ENCODE results near the gene KIF26B.
A peak's percentile ranks its signal among the peaks of the same experiment; 100 is the strongest.

KIF26B gene

DNA sequence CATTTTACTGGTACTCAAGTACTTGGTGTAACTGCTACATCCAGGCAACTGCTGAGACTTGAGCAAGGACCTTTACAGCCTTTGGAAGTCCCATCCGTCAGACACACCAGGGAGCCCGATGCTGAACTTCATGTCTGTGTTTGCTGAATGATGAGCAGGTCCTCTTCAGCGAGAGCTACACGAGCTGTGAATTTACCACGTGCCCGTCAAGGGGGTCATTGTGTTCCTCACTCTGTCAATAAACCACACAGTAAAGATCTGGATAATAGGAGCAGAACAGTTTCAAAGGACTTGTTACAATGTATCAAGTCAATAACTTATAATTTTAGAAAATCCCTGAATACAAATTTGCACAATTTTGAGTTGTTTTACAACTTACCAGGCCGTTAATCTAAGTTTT, 427.2 kb downstream of the KIF26B start:
- no peak for DNase-seq

DNA sequence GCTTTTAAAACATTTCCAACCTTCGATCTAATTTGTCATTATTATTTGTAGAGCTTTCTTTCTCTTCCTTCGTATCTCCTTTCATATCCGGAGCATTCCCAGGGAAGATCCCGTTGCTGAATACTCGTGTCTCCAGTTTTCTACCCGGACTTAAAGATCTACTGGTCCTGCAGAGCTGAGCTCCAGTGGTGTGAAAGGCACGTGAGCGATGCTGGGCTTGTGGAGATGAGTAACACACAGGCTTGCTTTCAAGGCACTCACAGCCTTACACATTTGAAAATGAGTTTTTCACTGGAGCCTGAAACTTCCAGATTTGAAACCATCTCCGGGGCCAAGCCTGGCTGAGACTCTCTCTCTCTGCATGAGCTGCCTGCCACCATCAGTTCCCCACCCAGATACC, 428.3 kb downstream of the KIF26B start:
- DNase-seq: no peak

DNA sequence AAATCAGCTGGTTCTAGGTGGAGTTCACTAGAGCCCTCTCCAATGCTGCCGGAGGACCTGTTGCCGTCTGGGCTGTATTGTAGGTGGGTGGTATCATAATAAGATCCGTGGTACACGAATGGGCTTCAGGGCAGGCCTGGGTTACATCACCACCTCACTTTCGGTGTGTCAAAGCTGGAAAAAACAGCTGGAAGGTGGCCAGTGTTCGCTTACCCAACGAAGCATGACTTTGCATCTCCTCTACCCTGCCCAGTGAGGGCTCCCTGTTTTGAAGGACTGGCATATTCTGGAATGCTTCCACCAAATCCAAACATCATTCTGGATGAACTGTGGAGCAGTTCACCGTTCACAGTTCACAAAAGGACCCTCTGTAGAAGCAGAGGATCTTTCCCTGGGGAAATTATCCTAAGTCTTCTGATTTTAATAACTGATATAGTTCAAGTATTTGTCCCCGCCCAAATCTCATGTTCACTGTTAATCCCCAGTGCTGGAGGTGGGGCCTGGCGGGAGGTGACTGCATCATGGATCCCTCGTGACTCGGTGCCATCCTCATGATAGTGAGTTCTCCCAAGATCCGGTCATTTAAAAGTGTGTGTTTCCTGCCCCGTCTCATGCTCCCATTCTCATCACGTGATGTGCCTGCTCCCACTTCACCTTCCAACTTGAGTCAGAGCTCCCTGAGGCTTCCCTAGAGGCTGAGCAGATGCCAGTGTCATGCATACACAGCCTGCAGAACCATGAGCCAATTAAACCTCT, 429.0 kb downstream of the KIF26B start:
- DNase-seq: peak; percentile 29

GRCh38 chr1:245585252-245585959, 430.6 kb downstream of the KIF26B start:
- DNase-seq: peak; percentile 94

DNA sequence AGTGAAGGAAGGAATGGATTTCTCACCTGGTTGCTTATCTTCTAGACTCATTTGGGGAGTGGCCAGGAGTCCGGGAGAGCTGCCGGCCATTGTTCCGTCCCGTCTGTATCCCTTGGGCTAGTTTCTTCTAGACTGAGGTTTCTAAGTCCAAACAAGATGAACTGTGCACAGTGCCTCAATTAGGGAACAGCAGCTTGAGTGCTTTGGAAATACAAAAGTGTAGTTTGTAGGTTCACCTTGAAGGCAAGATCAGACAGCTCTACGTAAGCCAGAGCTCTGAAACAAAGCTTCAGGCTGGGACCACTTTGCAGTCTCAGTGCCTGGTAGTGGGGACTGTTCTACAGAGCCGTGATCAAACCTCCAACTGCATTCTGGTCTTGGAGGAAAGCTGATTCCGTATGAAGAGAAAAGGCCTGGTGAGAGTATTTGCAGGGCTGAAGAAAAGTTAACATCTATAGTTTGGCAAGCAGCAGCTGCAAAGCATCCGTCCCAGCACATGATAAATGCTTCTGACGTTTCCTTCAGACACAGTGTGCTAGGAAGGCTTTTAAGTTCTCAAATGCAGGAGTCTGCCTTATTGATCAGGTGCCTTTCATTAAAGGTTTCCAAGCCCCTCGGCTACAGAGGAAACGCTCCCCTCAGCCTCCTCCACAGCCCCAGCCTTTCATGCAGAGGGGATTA, 432.8 kb downstream of the KIF26B start:
- no peak for DNase-seq

GRCh38 chr1:245588116-245588639, 433.4 kb downstream of the KIF26B start:
- no peak for DNase-seq

GRCh38 chr1:245589316-245589715, 434.5 kb downstream of the KIF26B start:
- no peak for DNase-seq

DNA sequence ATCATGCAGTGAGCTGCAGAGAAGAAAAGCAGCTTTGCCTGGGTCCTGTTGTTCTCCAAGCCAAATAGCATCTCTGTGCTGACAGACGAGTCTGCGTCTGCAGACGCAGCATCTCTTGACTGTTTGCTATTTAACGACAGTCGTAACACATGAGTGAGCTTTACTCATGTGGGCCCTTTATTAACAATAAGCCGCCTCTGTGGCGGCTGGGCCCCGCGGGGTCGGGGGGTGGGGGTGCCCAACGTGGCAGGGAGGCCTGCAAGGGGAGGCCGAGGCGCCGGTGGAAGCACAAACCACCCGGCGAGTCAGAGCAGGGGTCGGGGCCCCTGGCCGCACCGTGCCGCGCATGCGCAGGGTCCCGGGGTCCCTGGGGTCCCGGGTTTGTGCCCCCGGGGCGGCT, 435.1 kb downstream of the KIF26B start:
- no peak for DNase-seq

DNA sequence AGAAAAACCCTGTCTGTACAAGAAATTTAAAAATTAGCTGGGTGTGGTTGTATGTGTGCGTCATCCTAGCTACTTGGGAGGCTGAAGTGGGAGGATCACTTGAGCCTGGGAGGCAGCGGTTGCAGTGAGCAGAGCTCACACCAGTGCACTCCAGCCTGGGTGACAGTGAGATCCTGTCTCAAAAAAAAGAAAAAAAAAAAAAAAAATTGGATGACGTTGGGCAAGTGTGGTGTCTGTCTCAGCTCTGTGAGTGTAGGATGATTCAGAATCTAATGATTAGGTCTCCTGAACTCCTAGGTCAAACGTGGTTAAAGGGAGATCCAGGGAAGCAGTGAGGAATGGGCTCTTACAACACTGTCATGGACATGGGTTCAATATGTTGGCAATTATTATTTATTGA, 435.9 kb downstream of the KIF26B start:
- DNase-seq: no peak

- no peak for DNase-seq
Measured at GRCh38 chr1:245591346-245592188, 436.8 kb downstream of the KIF26B start.

- DNase-seq: no peak
Measured at GRCh38 chr1:245592189-245592460, 437.3 kb downstream of the KIF26B start.

GRCh38 chr1:245598524-245599305, 443.9 kb downstream of the KIF26B start:
- DNase-seq: no peak

DNA sequence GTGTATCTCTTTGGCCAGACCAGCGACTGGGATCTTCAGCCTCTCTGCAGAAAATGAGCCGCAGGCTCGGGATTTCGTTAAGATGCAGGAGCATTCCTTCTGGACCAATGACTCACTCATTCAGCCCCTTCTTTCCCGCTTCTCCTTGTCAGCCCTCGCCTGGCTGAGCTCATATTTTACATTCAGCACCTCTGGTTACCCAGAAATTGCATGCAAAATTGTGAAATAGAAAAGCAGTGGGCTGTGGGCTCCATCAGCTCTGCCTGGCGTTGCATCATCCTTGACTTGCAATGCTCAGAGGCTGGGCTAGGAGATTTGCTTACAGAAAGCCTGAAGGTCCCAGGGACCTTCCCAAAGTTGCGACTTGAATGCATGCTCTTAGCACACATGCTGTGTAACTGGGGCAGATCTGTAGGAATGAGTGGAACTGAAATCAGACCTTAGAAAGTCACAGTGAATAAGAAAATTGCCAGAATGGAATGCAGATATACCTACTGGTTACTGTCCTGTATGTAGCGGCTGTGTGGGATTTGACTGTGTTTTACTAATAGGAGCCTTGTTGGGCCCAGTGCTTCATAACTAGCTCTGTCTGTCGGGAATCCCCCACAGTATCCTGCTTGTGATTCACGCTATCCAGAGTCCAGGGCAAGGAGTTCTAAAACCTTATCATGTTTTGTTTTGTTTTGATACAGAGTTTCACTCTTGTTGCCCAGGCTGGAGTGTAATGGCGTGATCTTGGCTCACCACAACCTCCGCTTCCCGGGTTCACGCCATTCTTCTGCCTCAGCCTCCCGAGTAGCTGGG, 444.8 kb downstream of the KIF26B start:
- DNase-seq: no peak

- DNase-seq: no peak
Measured at GRCh38 chr1:245600658-245601057, 445.9 kb downstream of the KIF26B start.

- DNase-seq: no peak
Measured at GRCh38 chr1:245603311-245603865, 448.6 kb downstream of the KIF26B start.

GRCh38 chr1:245604979-245605378, 450.2 kb downstream of the KIF26B start:
- no peak for DNase-seq

DNA sequence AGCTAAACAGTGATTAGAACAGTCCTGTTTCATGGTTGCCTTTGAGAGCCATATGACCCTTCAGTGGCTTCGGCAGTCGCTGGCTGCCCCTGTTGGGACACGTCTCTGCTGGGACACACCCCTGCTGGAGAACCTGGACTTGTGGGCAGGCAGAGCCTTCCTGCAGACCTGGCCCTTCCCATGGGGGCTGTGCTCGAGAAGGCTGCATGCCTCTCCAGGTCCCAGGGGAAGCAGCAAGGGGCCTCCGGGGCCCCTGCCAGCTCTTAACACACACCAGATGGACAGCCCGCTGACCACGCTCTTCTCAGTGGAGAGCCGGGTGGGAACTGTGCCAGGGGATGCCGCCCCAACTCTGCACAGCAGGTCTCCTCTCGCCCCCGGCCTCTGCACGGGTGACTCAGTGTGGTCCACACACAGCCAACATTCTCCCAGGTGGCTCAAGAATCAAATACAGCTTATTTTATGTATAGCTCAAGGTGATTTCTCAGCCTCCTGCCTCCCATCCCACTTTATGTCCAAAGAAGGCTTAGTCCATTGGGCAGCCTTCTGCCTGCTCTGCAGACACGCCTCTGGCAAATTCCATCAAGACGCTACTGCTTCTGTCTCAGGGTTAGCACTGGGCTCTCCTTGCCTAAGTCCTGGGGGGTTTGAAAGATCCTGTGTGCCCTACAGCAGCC, 450.8 kb downstream of the KIF26B start:
- no peak for DNase-seq

DNA sequence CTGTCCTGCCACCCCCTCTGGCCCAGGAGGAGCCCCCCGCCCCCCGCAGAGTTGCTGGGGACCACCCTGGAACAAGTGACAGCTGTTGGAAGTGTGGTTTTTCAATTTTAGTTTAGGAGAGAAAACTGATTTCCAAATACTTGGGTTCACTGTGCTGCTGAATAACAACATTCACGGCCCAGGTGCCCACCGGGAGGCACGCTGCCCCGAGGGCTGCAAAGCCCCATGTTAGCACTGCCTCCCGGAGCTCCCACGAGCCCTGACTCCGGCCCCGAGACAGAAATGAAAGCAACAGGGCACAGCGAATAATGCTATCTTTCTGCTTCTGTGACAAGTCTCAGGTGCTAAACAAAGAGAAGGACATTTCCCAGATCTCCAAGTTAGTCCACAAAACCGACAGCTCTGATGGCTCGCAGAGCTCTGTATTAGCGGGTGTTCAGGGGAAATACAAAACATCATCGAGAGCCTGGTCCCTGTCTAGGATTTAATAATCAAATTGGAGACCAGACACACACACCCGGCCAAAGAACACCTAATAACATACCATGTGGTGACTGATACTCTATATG, 451.5 kb downstream of the KIF26B start:
- DNase-seq: no peak

GRCh38 chr1:245608271-245608670, 453.5 kb downstream of the KIF26B start:
- no peak for DNase-seq

All from kidney glomerular epithelial cell (primary cell).